Muscle of back (tissue), 13 donors: Measurements from ENCODE around the gene NCMAP. TPM values are rescaled to one million over a fixed set of nuclear protein-coding genes. Genes with fewer than 3 reads are reported as not detected.
"Not testable (repeated sequence)": the region's sequence is repeated elsewhere in the genome, so short reads cannot be mapped to it uniquely, and the experiment has no call there.

Source experiments
- DNase-seq, 3 donors: peaks; one replicate each; pipeline versions ENCODE4 v3.0.0 to v3.0.0-alpha.2; 2013
- long read RNA-seq, 9 donors: transcript quantifications; one replicate each; lab custom pipeline, GENCODE V29; 2026
- polyA plus RNA-seq, 10 donors: library from polyadenylated mRNA; unstranded; fragments of 120-200 nt; gene quantifications; one replicate each; pipeline ENCODE4 v1.2.1, GENCODE V29; 2013; ENCODE audit not compliant: insufficient read length in 10 of 10

The NCMAP gene
- polyA plus RNA-seq = under 1 TPM in 7 of 10 donors, not detected in 3; 0.04 to 0.21 (median 0.05) TPM
- long read RNA-seq, donor 1 = 0 reads
- long read RNA-seq, donor 2 = 0 reads
- long read RNA-seq, donor 3 = 0 reads
- long read RNA-seq, donor 4 = 0 reads
- long read RNA-seq, donor 5 = 0 reads
- long read RNA-seq, donor 6 = 0 reads
- long read RNA-seq, donor 7 = 0 reads
- long read RNA-seq, donor 8 = 0 reads
- long read RNA-seq, donor 9 = 0 reads

- no peak for DNase-seq
These were observed at the start of gene NCMAP for GRCh38 chr1:24555591-24556413. Gene NCMAP, plus strand, starts transcription at chr1:24556087. Its CDS starts 39,344 bp downstream, at chr1:24595431.

- no peak for DNase-seq
These were observed 49.1 kb upstream of the NCMAP start for GRCh38 chr1:24506691-24507381.

GRCh38 chr1:24507405-24507804, 48.5 kb upstream of the NCMAP start:
- no peak for DNase-seq

- no peak for DNase-seq
These were observed 47.0 kb upstream of the NCMAP start for GRCh38 chr1:24508911-24509310.

- DNase-seq = no peak
These were observed 42.2 kb upstream of the NCMAP start for GRCh38 chr1:24513706-24514105.

GRCh38 chr1:24514946-24515345, 40.9 kb upstream of the NCMAP start:
- no peak for DNase-seq

- DNase-seq = not testable (repeated sequence)
These were observed 40.1 kb upstream of the NCMAP start for GRCh38 chr1:24515671-24516209.

- no peak for DNase-seq
These were observed 39.4 kb upstream of the NCMAP start for GRCh38 chr1:24516506-24516905.

GRCh38 chr1:24517898-24518297, 38.0 kb upstream of the NCMAP start:
- no peak for DNase-seq

- DNase-seq = not testable (repeated sequence)
These were observed 35.6 kb upstream of the NCMAP start for GRCh38 chr1:24520282-24520681.

GRCh38 chr1:24525606-24526005, 30.3 kb upstream of the NCMAP start:
- no peak for DNase-seq

- DNase-seq = no peak
These were observed 29.8 kb upstream of the NCMAP start for GRCh38 chr1:24526045-24526444.

- DNase-seq = no peak
These were observed 28.8 kb upstream of the NCMAP start for GRCh38 chr1:24526940-24527542.

GRCh38 chr1:24528744-24529143, 27.1 kb upstream of the NCMAP start:
- no peak for DNase-seq

- not testable (repeated sequence) for DNase-seq
These were observed 26.6 kb upstream of the NCMAP start for GRCh38 chr1:24529292-24529691.

GRCh38 chr1:24535021-24535424, 20.9 kb upstream of the NCMAP start:
- DNase-seq = no peak

GRCh38 chr1:24535778-24536177, 20.1 kb upstream of the NCMAP start:
- no peak for DNase-seq

GRCh38 chr1:24536391-24536840, 19.5 kb upstream of the NCMAP start:
- DNase-seq = peak in 1 of 3 donors; percentile 6

GRCh38 chr1:24540051-24540905, 15.6 kb upstream of the NCMAP start:
- DNase-seq = no peak

- DNase-seq = peak in 1 of 3 donors; percentile 7
These were observed 14.8 kb upstream of the NCMAP start for GRCh38 chr1:24540906-24541710.
